ENCODE data around the gene PER1.

- no peak for TF ChIP-seq CTCF (IDR thresholded peaks at IDR 0.05)
- TF ChIP-seq POLR2A (IDR thresholded peaks at IDR 0.05) = no peak
These were observed 56.8 kb downstream of the PER1 start for GRCh38 chr17:8095361-8095760.
